Measurements from ENCODE around the gene ABCG4.

DNA sequence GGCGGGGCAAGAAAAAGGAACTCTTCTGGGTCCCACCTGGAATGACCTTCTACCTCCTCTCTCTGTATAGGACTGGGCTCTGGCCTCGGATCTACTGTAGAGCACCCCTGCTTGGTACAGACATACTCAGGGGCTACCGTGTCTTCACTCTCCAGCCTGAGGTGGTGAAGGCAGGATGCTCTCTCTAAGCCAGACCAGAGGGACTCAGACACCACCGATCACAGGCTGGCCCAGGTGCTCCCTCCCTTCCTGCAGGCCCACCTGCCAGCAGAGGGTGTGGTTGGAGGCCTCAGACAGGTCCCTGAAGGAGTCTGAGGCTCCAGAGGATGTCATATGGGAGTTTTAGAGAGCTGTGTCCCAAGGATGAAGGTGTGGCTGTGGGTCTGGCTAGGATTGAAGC, 40.5 kb downstream of the ABCG4 start:
- TF ChIP-seq, protein P1, sequence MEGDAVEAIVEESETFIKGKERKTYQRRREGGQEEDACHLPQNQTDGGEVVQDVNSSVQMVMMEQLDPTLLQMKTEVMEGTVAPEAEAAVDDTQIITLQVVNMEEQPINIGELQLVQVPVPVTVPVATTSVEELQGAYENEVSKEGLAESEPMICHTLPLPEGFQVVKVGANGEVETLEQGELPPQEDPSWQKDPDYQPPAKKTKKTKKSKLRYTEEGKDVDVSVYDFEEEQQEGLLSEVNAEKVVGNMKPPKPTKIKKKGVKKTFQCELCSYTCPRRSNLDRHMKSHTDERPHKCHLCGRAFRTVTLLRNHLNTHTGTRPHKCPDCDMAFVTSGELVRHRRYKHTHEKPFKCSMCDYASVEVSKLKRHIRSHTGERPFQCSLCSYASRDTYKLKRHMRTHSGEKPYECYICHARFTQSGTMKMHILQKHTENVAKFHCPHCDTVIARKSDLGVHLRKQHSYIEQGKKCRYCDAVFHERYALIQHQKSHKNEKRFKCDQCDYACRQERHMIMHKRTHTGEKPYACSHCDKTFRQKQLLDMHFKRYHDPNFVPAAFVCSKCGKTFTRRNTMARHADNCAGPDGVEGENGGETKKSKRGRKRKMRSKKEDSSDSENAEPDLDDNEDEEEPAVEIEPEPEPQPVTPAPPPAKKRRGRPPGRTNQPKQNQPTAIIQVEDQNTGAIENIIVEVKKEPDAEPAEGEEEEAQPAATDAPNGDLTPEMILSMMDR (IDR thresholded peaks at IDR 0.05), result no peak
- TF ChIP-seq POLR2AphosphoS5 (IDR thresholded peaks at IDR 0.05), result no peak
- TF ChIP-seq POLR2A (IDR thresholded peaks at IDR 0.05), result no peak
